ENCODE results near the gene SLC36A2. TPM values are rescaled to one million over a fixed set of nuclear protein-coding genes. Genes with fewer than 3 reads are reported as not detected.
A peak's percentile ranks its signal among the peaks of the same experiment; 100 is the strongest.

The SLC36A2 gene
- total RNA-seq (2022) (not detected in 2 replicates), Bru-seq, nascent RNA (percentile 3 among the genes with signal in this experiment), BruChase-seq, experiment 1, labeled RNA remaining after a 6-hour chase (not detected), BruChase-seq, experiment 2, labeled RNA remaining after a 2-hour chase (not detected)
- long read RNA-seq, result 0 reads

GRCh38 chr5:151347369-151347768 lies at the start of gene SLC36A2:
Gene SLC36A2 (minus strand): TSS chr5:151347559. CDS start chr5:151347460, 99 bp downstream.
- H3K4me1 Mint-ChIP-seq (ENCODE audit: insufficient read depth, unreplicated experiment), result peaks cover 9% of the 10 kb centered on the region
- intact Hi-C loops (cut with micrococcal nuclease), result no loop called here
- DNase-seq (ENCODE audit: unreplicated experiment), result no peak
- TF ChIP-seq, protein P1, sequence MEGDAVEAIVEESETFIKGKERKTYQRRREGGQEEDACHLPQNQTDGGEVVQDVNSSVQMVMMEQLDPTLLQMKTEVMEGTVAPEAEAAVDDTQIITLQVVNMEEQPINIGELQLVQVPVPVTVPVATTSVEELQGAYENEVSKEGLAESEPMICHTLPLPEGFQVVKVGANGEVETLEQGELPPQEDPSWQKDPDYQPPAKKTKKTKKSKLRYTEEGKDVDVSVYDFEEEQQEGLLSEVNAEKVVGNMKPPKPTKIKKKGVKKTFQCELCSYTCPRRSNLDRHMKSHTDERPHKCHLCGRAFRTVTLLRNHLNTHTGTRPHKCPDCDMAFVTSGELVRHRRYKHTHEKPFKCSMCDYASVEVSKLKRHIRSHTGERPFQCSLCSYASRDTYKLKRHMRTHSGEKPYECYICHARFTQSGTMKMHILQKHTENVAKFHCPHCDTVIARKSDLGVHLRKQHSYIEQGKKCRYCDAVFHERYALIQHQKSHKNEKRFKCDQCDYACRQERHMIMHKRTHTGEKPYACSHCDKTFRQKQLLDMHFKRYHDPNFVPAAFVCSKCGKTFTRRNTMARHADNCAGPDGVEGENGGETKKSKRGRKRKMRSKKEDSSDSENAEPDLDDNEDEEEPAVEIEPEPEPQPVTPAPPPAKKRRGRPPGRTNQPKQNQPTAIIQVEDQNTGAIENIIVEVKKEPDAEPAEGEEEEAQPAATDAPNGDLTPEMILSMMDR (IDR thresholded peaks at IDR 0.05; ENCODE audit: unreplicated experiment), result no peak
- POLR2A ChIA-PET, result interaction anchor here (1.6 kb wide), 1 partner anchor 36 kb away, joined by 7 read pairs; no protein-coding TSS in a partner anchor
- H3K36me3 Mint-ChIP-seq (ENCODE audit: insufficient read depth, unreplicated experiment), result no peaks in the 10 kb centered on the region
- BruUV-seq (replicated peaks), result no TSS peak
- CTCF ChIA-PET, result interaction anchor here (0.9 to 3.9 kb wide), 2 partner anchors 10 to 31 kb away, joined by 5 to 11 read pairs; no protein-coding TSS in a partner anchor
- H3K9me3 Mint-ChIP-seq (ENCODE audit: unreplicated experiment), result no peaks in the 10 kb centered on the region
- H3K27ac Mint-ChIP-seq (ENCODE audit: low read depth, unreplicated experiment), result no peak within 1 kb of the TSS
- peaks cover 16% of the 10 kb centered on the region for H3K27me3 Mint-ChIP-seq (ENCODE audit: insufficient read depth, unreplicated experiment)
- no peak within 1 kb of the TSS for H3K4me3 Mint-ChIP-seq (ENCODE audit: unreplicated experiment)

DNA sequence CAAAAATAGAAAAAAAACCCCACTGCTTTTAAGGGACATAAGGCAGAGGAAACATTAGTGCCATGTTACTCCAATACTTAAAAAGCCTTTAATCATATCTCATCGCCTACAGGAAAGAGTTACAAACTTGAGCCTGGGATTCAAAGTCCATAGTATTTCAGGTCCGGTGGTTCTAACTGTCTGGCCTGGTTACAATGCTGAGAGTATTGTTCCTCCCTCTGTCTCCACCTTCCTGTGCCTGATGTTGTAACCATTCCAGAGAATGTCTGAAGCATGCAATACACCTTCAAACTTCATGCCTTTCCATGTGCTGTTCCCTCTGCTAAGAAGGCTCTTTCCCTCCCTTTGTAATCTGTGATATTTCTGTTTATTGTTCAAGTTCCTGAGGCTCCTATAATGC lies 41.6 kb upstream of the SLC36A2 start:
- no TSS peak for BruUV-seq (replicated peaks)
- Mint-ChIP-seq H3K36me3 (ENCODE audit: insufficient read depth, unreplicated experiment) (no peaks in the 10 kb centered on the region), H3K4me3 (ENCODE audit: unreplicated experiment) (no peak overlapping the region), H3K4me1 (ENCODE audit: insufficient read depth, unreplicated experiment) (peaks cover 10% of the 10 kb centered on the region), H3K27me3 (ENCODE audit: insufficient read depth, unreplicated experiment) (peaks cover 40% of the 10 kb centered on the region), H3K9me3 (ENCODE audit: unreplicated experiment) (peaks cover 3% of the 10 kb centered on the region), H3K27ac (ENCODE audit: low read depth, unreplicated experiment) (no peak overlapping the region)
- DNase-seq (ENCODE audit: unreplicated experiment), result no peak
- ChIA-PET CTCF (no interaction called here), POLR2A (no interaction called here)
- intact Hi-C loops (cut with micrococcal nuclease), result no loop called here
- TF ChIP-seq, protein P1 (IDR thresholded peaks at IDR 0.05; ENCODE audit: unreplicated experiment), result no peak

GRCh38 chr5:151384106-151384505 lies 36.7 kb upstream of the SLC36A2 start:
- TF ChIP-seq, protein P1 (IDR thresholded peaks at IDR 0.05; ENCODE audit: unreplicated experiment), result no peak
- Mint-ChIP-seq H3K27ac (ENCODE audit: low read depth, unreplicated experiment) (no peak overlapping the region), H3K27me3 (ENCODE audit: insufficient read depth, unreplicated experiment) (peaks cover 14% of the 10 kb centered on the region), H3K4me1 (ENCODE audit: insufficient read depth, unreplicated experiment) (peaks cover 13% of the 10 kb centered on the region), H3K9me3 (ENCODE audit: unreplicated experiment) (peaks cover 11% of the 10 kb centered on the region), H3K36me3 (ENCODE audit: insufficient read depth, unreplicated experiment) (no peaks in the 10 kb centered on the region), H3K4me3 (ENCODE audit: unreplicated experiment) (peak overlapping the region; percentile 9)
- DNase-seq (ENCODE audit: unreplicated experiment), result peak; percentile 44
- intact Hi-C loops (cut with micrococcal nuclease), result no loop called here
- POLR2A ChIA-PET, result interaction anchor here (0.8 to 2.0 kb wide), 5 partner anchors 17 to 83 kb away, joined by 3 to 7 read pairs (median 5); partner anchors contain the start of genes SLC36A1 and SLC36A2
- CTCF ChIA-PET, result interaction anchor here (0.6 to 2.3 kb wide), 19 partner anchors 10 to 358 kb away, joined by 3 to 8 read pairs (median 4); no protein-coding TSS in a partner anchor
- BruUV-seq (replicated peaks), result no TSS peak

DNA sequence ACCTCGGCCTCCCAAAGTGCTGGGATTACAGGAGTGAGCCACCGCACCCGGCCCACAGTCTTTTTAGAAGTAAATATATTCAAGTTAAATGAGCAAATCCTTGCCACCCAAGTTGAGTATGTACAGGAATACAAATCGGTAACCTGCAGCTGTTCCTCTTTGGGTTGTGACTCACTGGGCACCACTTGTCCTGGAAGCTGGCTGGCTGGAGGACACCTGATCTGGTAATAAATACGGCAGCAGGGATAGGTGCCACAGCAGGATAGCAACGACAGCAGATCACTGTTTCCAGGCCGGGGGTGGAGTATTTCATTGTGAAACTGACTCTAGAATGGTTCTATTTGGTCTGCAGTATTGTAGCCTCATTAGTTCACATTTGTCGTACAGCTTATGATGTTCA lies 35.7 kb upstream of the SLC36A2 start:
- peak; percentile 55 for DNase-seq (ENCODE audit: unreplicated experiment)
- POLR2A ChIA-PET, result interaction anchor here (1.6 to 2.0 kb wide), 2 partner anchors 21 to 35 kb away, joined by 7 read pairs; partner anchors contain the start of gene SLC36A2
- no peak overlapping the region for H3K4me3 Mint-ChIP-seq (ENCODE audit: unreplicated experiment)
- no peak overlapping the region for H3K27ac Mint-ChIP-seq (ENCODE audit: low read depth, unreplicated experiment)
- intact Hi-C loops (cut with micrococcal nuclease), result no loop called here
- no peaks in the 10 kb centered on the region for H3K36me3 Mint-ChIP-seq (ENCODE audit: insufficient read depth, unreplicated experiment)
- H3K9me3 Mint-ChIP-seq (ENCODE audit: unreplicated experiment), result peaks cover 11% of the 10 kb centered on the region
- BruUV-seq (replicated peaks), result no TSS peak
- peaks cover 13% of the 10 kb centered on the region for H3K4me1 Mint-ChIP-seq (ENCODE audit: insufficient read depth, unreplicated experiment)
- TF ChIP-seq, protein P1 (IDR thresholded peaks at IDR 0.05; ENCODE audit: unreplicated experiment), result no peak
- H3K27me3 Mint-ChIP-seq (ENCODE audit: insufficient read depth, unreplicated experiment), result peaks cover 14% of the 10 kb centered on the region
- CTCF ChIA-PET, result no interaction called here

All from MCF 10A (cell line).